ENCODE results near the gene IFI6.

Gene IFI6

DNA sequence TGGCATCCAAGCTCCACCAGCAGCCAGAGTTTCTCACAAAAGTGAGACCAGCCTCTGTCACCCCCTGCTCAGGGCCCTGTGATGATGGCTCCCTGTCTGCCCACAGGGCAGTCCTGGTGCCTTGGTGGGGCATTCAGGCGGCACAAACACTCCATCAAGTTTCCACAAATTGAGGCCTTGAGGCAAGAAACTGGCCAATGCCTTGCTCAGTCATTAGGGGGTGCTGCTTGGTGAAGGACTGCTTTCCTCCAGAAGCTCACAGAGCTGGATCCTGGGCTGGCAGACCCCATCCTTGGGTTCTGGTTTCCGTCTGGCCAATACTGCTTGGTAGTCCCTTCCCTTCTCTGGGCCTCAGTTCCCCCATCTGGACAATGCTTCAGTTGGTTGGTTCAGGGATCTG is 55.6 kb downstream of the IFI6 start:
- DNase-seq (ENCODE audit: low spot score) = no peak
- ChIA-PET POLR2A (ENCODE audit: low non-redundant PET) (no interaction called here), CTCF (interaction anchor here (0.5 to 1.8 kb wide), 4 partner anchors 27 to 116 kb away, joined by 3 to 7 read pairs (median 4); no protein-coding TSS in a partner anchor)
- H3K27ac ChIP-seq = no peak overlapping the region
- TF ChIP-seq, protein P1, sequence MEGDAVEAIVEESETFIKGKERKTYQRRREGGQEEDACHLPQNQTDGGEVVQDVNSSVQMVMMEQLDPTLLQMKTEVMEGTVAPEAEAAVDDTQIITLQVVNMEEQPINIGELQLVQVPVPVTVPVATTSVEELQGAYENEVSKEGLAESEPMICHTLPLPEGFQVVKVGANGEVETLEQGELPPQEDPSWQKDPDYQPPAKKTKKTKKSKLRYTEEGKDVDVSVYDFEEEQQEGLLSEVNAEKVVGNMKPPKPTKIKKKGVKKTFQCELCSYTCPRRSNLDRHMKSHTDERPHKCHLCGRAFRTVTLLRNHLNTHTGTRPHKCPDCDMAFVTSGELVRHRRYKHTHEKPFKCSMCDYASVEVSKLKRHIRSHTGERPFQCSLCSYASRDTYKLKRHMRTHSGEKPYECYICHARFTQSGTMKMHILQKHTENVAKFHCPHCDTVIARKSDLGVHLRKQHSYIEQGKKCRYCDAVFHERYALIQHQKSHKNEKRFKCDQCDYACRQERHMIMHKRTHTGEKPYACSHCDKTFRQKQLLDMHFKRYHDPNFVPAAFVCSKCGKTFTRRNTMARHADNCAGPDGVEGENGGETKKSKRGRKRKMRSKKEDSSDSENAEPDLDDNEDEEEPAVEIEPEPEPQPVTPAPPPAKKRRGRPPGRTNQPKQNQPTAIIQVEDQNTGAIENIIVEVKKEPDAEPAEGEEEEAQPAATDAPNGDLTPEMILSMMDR (conservative IDR thresholded peaks at IDR 0.05; ENCODE audit: low read depth) = no peak
